GM12865 (cell line): ENCODE measurements around the gene CLRN2.
A peak's percentile ranks its signal among the peaks of the same experiment; 100 is the strongest.

ENCODE experiments used
- DNase-seq: peaks from one replicate; pipeline ENCODE4 v3.0.0; 2010; ENCODE audit warnings: low read depth
- H3K4me3 ChIP-seq: 2 replicates; pipeline ENCODE4 v1.5.1; 2011; ENCODE audit warnings: mild to moderate bottlenecking, low read depth, low read length, control low read depth
- TF ChIP-seq, protein P1 (sequence below): IDR thresholded peaks from 2 replicates; pipeline ENCODE4 v1.5.1; 2011; ENCODE audit warnings: low read length, control low read depth, low read depth, inconsistent platforms; ENCODE audit not compliant: insufficient read depth; ENCODE audit errors: missing control alignments

The CLRN2 gene

GRCh38 chr4:17502756-17503155, 12.2 kb upstream of the CLRN2 start:
- DNase-seq: no peak
- H3K4me3 ChIP-seq: no peak overlapping the region
- TF ChIP-seq, protein P1, sequence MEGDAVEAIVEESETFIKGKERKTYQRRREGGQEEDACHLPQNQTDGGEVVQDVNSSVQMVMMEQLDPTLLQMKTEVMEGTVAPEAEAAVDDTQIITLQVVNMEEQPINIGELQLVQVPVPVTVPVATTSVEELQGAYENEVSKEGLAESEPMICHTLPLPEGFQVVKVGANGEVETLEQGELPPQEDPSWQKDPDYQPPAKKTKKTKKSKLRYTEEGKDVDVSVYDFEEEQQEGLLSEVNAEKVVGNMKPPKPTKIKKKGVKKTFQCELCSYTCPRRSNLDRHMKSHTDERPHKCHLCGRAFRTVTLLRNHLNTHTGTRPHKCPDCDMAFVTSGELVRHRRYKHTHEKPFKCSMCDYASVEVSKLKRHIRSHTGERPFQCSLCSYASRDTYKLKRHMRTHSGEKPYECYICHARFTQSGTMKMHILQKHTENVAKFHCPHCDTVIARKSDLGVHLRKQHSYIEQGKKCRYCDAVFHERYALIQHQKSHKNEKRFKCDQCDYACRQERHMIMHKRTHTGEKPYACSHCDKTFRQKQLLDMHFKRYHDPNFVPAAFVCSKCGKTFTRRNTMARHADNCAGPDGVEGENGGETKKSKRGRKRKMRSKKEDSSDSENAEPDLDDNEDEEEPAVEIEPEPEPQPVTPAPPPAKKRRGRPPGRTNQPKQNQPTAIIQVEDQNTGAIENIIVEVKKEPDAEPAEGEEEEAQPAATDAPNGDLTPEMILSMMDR: no peak

- no peak overlapping the region for H3K4me3 ChIP-seq
- TF ChIP-seq, protein P1: no peak
- no peak for DNase-seq
Measured at GRCh38 chr4:17504081-17504480, 10.9 kb upstream of the CLRN2 start.

GRCh38 chr4:17510582-17510981, 4.4 kb upstream of the CLRN2 start:
- DNase-seq: no peak
- TF ChIP-seq, protein P1: no peak
- peak overlapping the region; percentile 57 for H3K4me3 ChIP-seq

DNA sequence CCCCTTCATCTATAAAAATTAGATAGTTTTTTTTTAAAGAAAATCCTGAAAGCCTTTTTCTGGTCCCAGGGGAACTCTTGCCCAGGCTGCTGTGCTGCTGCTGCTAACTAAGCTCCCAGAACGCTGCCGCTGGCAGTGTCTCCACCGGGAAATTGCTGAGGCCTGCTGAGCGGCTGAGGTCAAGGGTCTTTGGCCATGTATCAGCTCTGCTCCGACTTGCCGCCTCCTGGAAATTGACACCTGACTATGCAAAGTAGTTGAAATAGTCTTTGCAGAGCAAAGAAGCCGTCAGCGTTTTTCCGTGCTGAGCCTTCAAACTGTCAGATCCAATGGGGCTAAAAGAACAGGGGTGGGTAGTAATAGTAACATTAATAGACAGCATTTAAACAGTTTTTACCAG, 3.9 kb upstream of the CLRN2 start:
- TF ChIP-seq, protein P1: no peak
- no peak for DNase-seq
- H3K4me3 ChIP-seq: peak overlapping the region; percentile 57

GRCh38 chr4:17511509-17511949, 3.4 kb upstream of the CLRN2 start:
- peak; percentile 79 for DNase-seq
- H3K4me3 ChIP-seq: peak overlapping the region; percentile 57
- TF ChIP-seq, protein P1: no peak

GRCh38 chr4:17511950-17512795, 2.8 kb upstream of the CLRN2 start, which contains the start of gene QDPR:
TSS of gene QDPR (minus strand) at chr4:17512090. CDS start at chr4:17512054, 36 bp downstream.
- peak within 1 kb of the TSS; percentile 65 for H3K4me3 ChIP-seq

More at GRCh38 chr4:17511950-17512795, 2.8 kb upstream of the CLRN2 start, which contains the start of gene QDPR:
- TF ChIP-seq, protein P1: peak; percentile 38
- peak; percentile 89 for DNase-seq
